GM12878 (cell line): Measurements from ENCODE around the gene ATL1. TPM values are rescaled to one million over a fixed set of nuclear protein-coding genes. Genes with fewer than 3 reads are reported as not detected.

Source experiments
- ATAC-seq: fragments of 200-7000 bp; cut with Tn5 transposase; 3 replicates; pipeline ENCODE4 v1.9.1; 2020; ENCODE audit warnings: mild to moderate bottlenecking, moderate library complexity
- BruUV-seq: library from RNA; stranded (reverse); fragments of 400-500 nt; replicated peaks from 2 replicates; lab custom pipeline; 2021; lab: Mats Ljungman, UMichigan
- CTCF ChIA-PET: fragments of 300-600 bp; sonication (Branson Sonifier 250); formaldehyde crosslinking; extraction: SDS; loops from one replicate; lab custom pipeline; 2021; ENCODE audit warnings: inconsistent platforms; lab: Yijun Ruan, JAX
- POLR2A ChIA-PET: fragments of 350-600 bp; formaldehyde crosslinking; extraction: SDS; loops from one replicate; lab custom pipeline; 2021; ENCODE audit warnings: inconsistent platforms; lab: Charles Lee
- RAD21 ChIA-PET: fragments of 300-600 bp; sonication (Branson Sonifier 250); formaldehyde crosslinking; loops from one replicate; lab custom pipeline; 2023; ENCODE audit warnings: antibody characterized with exemption; ENCODE audit not compliant: unreplicated experiment; lab: Charles Lee
- SMC1A ChIA-PET: fragments of 300-600 bp; sonication (Branson Sonifier 250); formaldehyde crosslinking; loops from one replicate; lab custom pipeline; 2023; ENCODE audit not compliant: unreplicated experiment, uncharacterized antibody; lab: Charles Lee
- DNase-seq: peaks from one replicate; pipeline ENCODE4 v3.0.0-alpha.2; 2011; ENCODE audit warnings: low read depth, low spot score
- FAIRE-seq: peaks from 3 replicates; lab custom pipeline; 2011; peaks lifted over from hg19 to GRCh38; lab: Jason Lieb, UNC
- H2AFZ ChIP-seq: 2 replicates; pipeline ENCODE4 v1.6.0; 2011; ENCODE audit warnings: low read depth, low read length, control low read depth; ENCODE audit not compliant: control insufficient read depth
- H3K27ac ChIP-seq: 2 replicates; pipeline ENCODE4 v1.5.1; 2011; ENCODE audit warnings: control low read depth; ENCODE audit not compliant: control insufficient read depth, insufficient read depth
- H3K27me3 ChIP-seq, 2 experiments: replicated peaks in 1 of 2; 2 replicates each; pipeline versions ENCODE4 v1.6.0 to v1.6.1; 2011; ENCODE audit warnings: low read length in 1 of 2; ENCODE audit not compliant: control insufficient read depth in 2 of 2, insufficient read depth in 2 of 2
- H3K36me3 ChIP-seq, 2 experiments: 2 replicates each; pipeline ENCODE4 v1.5.1; 2011; ENCODE audit warnings: low read length in 1 of 2; ENCODE audit not compliant: control insufficient read depth in 2 of 2, insufficient read depth in 2 of 2
- H3K4me1 ChIP-seq: 2 replicates; pipeline ENCODE4 v1.6.1; 2011; ENCODE audit warnings: mild to moderate bottlenecking, low read length, moderate library complexity, mixed read lengths; ENCODE audit not compliant: control insufficient read depth, insufficient read depth
- H3K4me2 ChIP-seq: 2 replicates; pipeline ENCODE4 v1.6.0; 2011; ENCODE audit warnings: control low read depth; ENCODE audit not compliant: control insufficient read depth, insufficient read depth
- H3K4me3 ChIP-seq: fragments of 200-600 bp; sonication (generic); 2 replicates; pipeline ENCODE4 v1.5.1; 2016
- H3K79me2 ChIP-seq: 2 replicates; pipeline ENCODE4 v1.6.0; 2011; ENCODE audit warnings: low read length; ENCODE audit not compliant: control insufficient read depth, insufficient read depth
- H3K9ac ChIP-seq: 2 replicates; pipeline ENCODE4 v1.8.0; 2011; ENCODE audit warnings: low read length, control low read depth, mixed read lengths; ENCODE audit not compliant: control insufficient read depth, insufficient read depth
- H3K9me3 ChIP-seq: replicated peaks from 3 replicates; pipeline ENCODE4 v1.5.1; 2011; ENCODE audit warnings: mild to moderate bottlenecking, low read length; ENCODE audit not compliant: control insufficient read depth, insufficient read depth
- H4K20me1 ChIP-seq: 2 replicates; pipeline ENCODE4 v1.6.0; 2011; ENCODE audit not compliant: control insufficient read depth, insufficient read depth
- CREB1 ChIP-seq: IDR thresholded peaks from 2 replicates; pipeline ENCODE4 v1.6.1; 2012; ENCODE audit warnings: low read depth, mild to moderate bottlenecking, inconsistent platforms
- FOXK2 ChIP-seq: fragments of 450-650 bp; IDR thresholded peaks from 2 replicates; pipeline ENCODE4 v1.6.1; 2017; ENCODE audit warnings: mild to moderate bottlenecking, moderate library complexity
- FOXM1 ChIP-seq: IDR thresholded peaks from 2 replicates; pipeline ENCODE4 v1.6.1; 2012; ENCODE audit warnings: low read depth, mild to moderate bottlenecking, inconsistent platforms, low read length, moderate library complexity
- GATAD2B ChIP-seq: fragments of 450-650 bp; conservative IDR thresholded peaks from 2 replicates; pipeline ENCODE4 v1.6.1; 2017; ENCODE audit warnings: low read depth, mild to moderate bottlenecking, moderate library complexity
- NR2C2 ChIP-seq: IDR thresholded peaks from 2 replicates; pipeline ENCODE4 v1.6.1; 2011; ENCODE audit warnings: borderline replicate concordance, low read depth; ENCODE audit not compliant: control insufficient read depth, insufficient read length
- ZZZ3 ChIP-seq: IDR thresholded peaks from 2 replicates; pipeline ENCODE4 v1.6.1; 2011; ENCODE audit warnings: low read depth; ENCODE audit not compliant: control insufficient read depth, insufficient read length
- WGBS: methylation state at CpG from one replicate; pipeline ENCODE4 v1.1.6; 2016; ENCODE audit warnings: low lambda C conversion rate; ENCODE audit not compliant: insufficient replicate concordance, insufficient coverage; ENCODE audit errors: missing lambda C conversion rate; 5-methylcytosine and 5-hydroxymethylcytosine counted together
- in situ Hi-C: fragments of 300-500 bp; cut with MboI; formaldehyde crosslinking; loops from 9 replicates; pipeline ENCODE4 v1.14.3; 2018; ENCODE audit warnings: mixed read lengths
- intact Hi-C: fragments of 100-400 bp; cut with micrococcal nuclease; formaldehyde crosslinking; loops from one replicate; pipeline ENCODE4 v1.14.2; 2022; ENCODE audit not compliant: unreplicated experiment
- polyA plus RNA-seq, 11 experiments: library from polyadenylated mRNA; depleted of rRNA in 4 of 11; unstranded in 6 of 11; stranded (reverse) in 5 of 11; fragments of >200 nt; fragmentation: Nextera tagmentation in 4 of 11; fragmentation: Illumina TruSeq in 1 of 11; extraction: Ambion mirVana in 4 of 11; extraction: Trizol in 1 of 11; gene quantifications; 1 replicate in 1 of 11; 2 replicates in 10 of 11; pipeline versions ENCODE4 v1.2.1 to v1.2.3, GENCODE V29; 2011 to 2016; ENCODE audit warnings: inconsistent platforms in 2 of 11, missing spikeins in 2 of 11, low read depth in 1 of 11
- total RNA-seq, 4 experiments: library from RNA; depleted of rRNA in 3 of 4; stranded (reverse); fragments of >200 nt in 3 of 4; fragmentation: Illumina TruSeq in 1 of 4; extraction: Trizol in 1 of 4; gene quantifications; 2 replicates each; pipeline versions ENCODE4 v1.2.1 to v1.2.3, GENCODE V29; 2013 to 2021
- TF ChIP-seq, protein P1 (sequence below): IDR thresholded peaks from 2 replicates; pipeline ENCODE4 v1.6.1; 2012; ENCODE audit warnings: mild to moderate bottlenecking, low read depth, low read length
- TF ChIP-seq, protein P2 (sequence below): fragments of 450-650 bp; IDR thresholded peaks from 2 replicates; pipeline ENCODE4 v1.6.1; 2017; ENCODE audit warnings: mild to moderate bottlenecking
- TF ChIP-seq, protein P3 (sequence below): fragments of 450-650 bp; IDR thresholded peaks from 2 replicates; pipeline ENCODE4 v1.6.1; 2018; ENCODE audit warnings: mild to moderate bottlenecking, low read depth, moderate library complexity; ENCODE audit not compliant: partially characterized antibody
- TF ChIP-seq, protein P4 (sequence below): fragments of 450-650 bp; IDR thresholded peaks from 2 replicates; pipeline ENCODE4 v1.6.1; 2014; ENCODE audit warnings: mild to moderate bottlenecking

The ATL1 gene
- total and polyA plus RNA-seq, 10 of the 15 experiments (the other 5 are each of a cell fraction or from before 2014, with no cell fraction given), result 0.11 to 1.2 (median 0.58) TPM; not detected in 1

DNA sequence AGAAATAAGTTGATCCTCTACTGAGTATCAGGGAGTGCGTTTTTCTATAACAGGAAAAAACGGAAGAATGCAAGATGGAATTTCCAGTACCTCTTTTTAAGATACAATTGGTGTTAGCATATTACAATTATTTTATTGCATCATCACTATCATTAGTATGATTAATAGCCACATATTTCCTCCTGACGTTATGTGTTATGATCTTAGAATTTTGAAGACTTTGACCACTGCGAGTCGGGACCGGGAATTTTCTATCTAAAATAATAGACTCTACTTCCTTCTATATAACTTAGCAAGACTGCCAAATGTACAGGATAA is 108.8 kb downstream of the ATL1 start:
- no TSS peak for BruUV-seq
- in situ Hi-C loops (no loop called here), intact Hi-C loops (loop anchor here (5.0 kb wide), 4 partner anchors 44 to 1046 kb away; partner anchors contain the start of genes MGAT2 and RPL36AL)
- H4K20me1 ChIP-seq, result no peaks in the 10 kb centered on the region
- peaks cover 39% of the 10 kb centered on the region for H3K79me2 ChIP-seq
- ATAC-seq (no peak; the same call in 2 of the 3 replicates), FAIRE-seq (no peak), DNase-seq (no peak)
- no peaks in the 10 kb centered on the region for H3K27me3 ChIP-seq
- H3K4me1 ChIP-seq, result no peaks in the 10 kb centered on the region
- H2AFZ ChIP-seq, result peak overlapping the region; percentile 92
- no peak overlapping the region for H3K27ac ChIP-seq
- WGBS, result 41% methylated on average over 6 of the region's 6 CpGs
- TF ChIP-seq, protein P1, sequence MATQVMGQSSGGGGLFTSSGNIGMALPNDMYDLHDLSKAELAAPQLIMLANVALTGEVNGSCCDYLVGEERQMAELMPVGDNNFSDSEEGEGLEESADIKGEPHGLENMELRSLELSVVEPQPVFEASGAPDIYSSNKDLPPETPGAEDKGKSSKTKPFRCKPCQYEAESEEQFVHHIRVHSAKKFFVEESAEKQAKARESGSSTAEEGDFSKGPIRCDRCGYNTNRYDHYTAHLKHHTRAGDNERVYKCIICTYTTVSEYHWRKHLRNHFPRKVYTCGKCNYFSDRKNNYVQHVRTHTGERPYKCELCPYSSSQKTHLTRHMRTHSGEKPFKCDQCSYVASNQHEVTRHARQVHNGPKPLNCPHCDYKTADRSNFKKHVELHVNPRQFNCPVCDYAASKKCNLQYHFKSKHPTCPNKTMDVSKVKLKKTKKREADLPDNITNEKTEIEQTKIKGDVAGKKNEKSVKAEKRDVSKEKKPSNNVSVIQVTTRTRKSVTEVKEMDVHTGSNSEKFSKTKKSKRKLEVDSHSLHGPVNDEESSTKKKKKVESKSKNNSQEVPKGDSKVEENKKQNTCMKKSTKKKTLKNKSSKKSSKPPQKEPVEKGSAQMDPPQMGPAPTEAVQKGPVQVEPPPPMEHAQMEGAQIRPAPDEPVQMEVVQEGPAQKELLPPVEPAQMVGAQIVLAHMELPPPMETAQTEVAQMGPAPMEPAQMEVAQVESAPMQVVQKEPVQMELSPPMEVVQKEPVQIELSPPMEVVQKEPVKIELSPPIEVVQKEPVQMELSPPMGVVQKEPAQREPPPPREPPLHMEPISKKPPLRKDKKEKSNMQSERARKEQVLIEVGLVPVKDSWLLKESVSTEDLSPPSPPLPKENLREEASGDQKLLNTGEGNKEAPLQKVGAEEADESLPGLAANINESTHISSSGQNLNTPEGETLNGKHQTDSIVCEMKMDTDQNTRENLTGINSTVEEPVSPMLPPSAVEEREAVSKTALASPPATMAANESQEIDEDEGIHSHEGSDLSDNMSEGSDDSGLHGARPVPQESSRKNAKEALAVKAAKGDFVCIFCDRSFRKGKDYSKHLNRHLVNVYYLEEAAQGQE, result no peak
- TF ChIP-seq GATAD2B (no peak), NR2C2 (no peak), ZZZ3 (no peak), CREB1 (no peak), FOXM1 (no peak), FOXK2 (no peak)
- TF ChIP-seq, protein P2, sequence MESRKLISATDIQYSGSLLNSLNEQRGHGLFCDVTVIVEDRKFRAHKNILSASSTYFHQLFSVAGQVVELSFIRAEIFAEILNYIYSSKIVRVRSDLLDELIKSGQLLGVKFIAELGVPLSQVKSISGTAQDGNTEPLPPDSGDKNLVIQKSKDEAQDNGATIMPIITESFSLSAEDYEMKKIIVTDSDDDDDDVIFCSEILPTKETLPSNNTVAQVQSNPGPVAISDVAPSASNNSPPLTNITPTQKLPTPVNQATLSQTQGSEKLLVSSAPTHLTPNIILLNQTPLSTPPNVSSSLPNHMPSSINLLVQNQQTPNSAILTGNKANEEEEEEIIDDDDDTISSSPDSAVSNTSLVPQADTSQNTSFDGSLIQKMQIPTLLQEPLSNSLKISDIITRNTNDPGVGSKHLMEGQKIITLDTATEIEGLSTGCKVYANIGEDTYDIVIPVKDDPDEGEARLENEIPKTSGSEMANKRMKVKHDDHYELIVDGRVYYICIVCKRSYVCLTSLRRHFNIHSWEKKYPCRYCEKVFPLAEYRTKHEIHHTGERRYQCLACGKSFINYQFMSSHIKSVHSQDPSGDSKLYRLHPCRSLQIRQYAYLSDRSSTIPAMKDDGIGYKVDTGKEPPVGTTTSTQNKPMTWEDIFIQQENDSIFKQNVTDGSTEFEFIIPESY, result no peak
- TF ChIP-seq, protein P3, sequence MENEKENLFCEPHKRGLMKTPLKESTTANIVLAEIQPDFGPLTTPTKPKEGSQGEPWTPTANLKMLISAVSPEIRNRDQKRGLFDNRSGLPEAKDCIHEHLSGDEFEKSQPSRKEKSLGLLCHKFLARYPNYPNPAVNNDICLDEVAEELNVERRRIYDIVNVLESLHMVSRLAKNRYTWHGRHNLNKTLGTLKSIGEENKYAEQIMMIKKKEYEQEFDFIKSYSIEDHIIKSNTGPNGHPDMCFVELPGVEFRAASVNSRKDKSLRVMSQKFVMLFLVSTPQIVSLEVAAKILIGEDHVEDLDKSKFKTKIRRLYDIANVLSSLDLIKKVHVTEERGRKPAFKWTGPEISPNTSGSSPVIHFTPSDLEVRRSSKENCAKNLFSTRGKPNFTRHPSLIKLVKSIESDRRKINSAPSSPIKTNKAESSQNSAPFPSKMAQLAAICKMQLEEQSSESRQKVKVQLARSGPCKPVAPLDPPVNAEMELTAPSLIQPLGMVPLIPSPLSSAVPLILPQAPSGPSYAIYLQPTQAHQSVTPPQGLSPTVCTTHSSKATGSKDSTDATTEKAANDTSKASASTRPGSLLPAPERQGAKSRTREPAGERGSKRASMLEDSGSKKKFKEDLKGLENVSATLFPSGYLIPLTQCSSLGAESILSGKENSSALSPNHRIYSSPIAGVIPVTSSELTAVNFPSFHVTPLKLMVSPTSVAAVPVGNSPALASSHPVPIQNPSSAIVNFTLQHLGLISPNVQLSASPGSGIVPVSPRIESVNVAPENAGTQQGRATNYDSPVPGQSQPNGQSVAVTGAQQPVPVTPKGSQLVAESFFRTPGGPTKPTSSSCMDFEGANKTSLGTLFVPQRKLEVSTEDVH, result no peak
- TF ChIP-seq, protein P4, sequence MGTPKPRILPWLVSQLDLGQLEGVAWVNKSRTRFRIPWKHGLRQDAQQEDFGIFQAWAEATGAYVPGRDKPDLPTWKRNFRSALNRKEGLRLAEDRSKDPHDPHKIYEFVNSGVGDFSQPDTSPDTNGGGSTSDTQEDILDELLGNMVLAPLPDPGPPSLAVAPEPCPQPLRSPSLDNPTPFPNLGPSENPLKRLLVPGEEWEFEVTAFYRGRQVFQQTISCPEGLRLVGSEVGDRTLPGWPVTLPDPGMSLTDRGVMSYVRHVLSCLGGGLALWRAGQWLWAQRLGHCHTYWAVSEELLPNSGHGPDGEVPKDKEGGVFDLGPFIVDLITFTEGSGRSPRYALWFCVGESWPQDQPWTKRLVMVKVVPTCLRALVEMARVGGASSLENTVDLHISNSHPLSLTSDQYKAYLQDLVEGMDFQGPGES, result no peak
- CTCF ChIA-PET, result interaction anchor here (0.6 to 1.0 kb wide), 2 partner anchors 9 to 11 kb away, joined by 3 to 5 read pairs; no protein-coding TSS in a partner anchor
- RAD21 ChIA-PET, result no interaction called here
- peak overlapping the region; percentile 72 for H3K4me2 ChIP-seq
- SMC1A ChIA-PET, result interaction anchor here (1.0 kb wide), 1 partner anchor 20 kb away, joined by 3 read pairs; no protein-coding TSS in a partner anchor
- no peak overlapping the region; the same call in 1 of the 2 replicates for H3K9ac ChIP-seq
- H3K9me3 ChIP-seq, result no peaks in the 10 kb centered on the region
- peak overlapping the region; percentile 90 for H3K4me3 ChIP-seq
- POLR2A ChIA-PET, result interaction anchor here (1.4 kb wide), 1 partner anchor 9 kb away, joined by 6 read pairs; no protein-coding TSS in a partner anchor
- H3K36me3 ChIP-seq, result no peaks in the 10 kb centered on the region
